PFSK-1 (cell line): ENCODE measurements around the gene ADGRA1.

Experiments used
- POLR2AphosphoS5 ChIP-seq: IDR thresholded peaks from 2 replicates; pipeline ENCODE4 v1.6.1; 2012; ENCODE audit warnings: low read depth, mild to moderate bottlenecking, control low read depth, low read length, moderate library complexity
- TAF1 ChIP-seq: IDR thresholded peaks from 2 replicates; pipeline ENCODE4 v1.6.1; 2012; ENCODE audit warnings: low read length, control low read depth, borderline replicate concordance; ENCODE audit not compliant: insufficient read depth
- TF ChIP-seq, protein P1 (sequence below), 2 experiments: IDR thresholded peaks; 2 replicates each; pipeline versions ENCODE4 v1.6.1 to v1.8.0; 2011 to 2012; ENCODE audit warnings: low read depth in 2 of 2, low read length in 2 of 2, control low read depth in 1 of 2, inconsistent platforms in 1 of 2, mild to moderate bottlenecking in 1 of 2, moderate library complexity in 1 of 2; ENCODE audit not compliant: insufficient read depth in 1 of 2

DNA sequence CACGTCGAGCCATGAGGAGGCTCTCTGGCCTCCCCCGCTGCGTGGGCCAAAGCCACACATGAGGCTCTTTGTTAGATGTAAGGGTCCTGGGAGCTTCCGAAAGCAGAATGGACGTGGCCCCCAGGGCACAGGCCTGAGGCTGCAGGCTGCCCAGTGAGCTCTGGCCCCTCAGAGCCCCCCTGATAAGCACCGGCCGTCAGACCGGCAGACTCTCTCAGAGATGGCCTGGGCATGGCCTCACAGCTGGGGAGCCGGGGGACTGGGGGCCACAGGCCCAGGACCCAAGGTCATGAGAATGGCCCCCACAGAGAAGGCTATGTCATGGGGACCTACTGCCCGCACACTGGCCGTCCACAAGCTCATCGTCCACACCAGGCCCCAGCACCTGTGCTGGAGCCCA is 31.7 kb upstream of the ADGRA1 start:
- no peak for TF ChIP-seq POLR2AphosphoS5
- no peak for TF ChIP-seq TAF1
- TF ChIP-seq, protein P1, sequence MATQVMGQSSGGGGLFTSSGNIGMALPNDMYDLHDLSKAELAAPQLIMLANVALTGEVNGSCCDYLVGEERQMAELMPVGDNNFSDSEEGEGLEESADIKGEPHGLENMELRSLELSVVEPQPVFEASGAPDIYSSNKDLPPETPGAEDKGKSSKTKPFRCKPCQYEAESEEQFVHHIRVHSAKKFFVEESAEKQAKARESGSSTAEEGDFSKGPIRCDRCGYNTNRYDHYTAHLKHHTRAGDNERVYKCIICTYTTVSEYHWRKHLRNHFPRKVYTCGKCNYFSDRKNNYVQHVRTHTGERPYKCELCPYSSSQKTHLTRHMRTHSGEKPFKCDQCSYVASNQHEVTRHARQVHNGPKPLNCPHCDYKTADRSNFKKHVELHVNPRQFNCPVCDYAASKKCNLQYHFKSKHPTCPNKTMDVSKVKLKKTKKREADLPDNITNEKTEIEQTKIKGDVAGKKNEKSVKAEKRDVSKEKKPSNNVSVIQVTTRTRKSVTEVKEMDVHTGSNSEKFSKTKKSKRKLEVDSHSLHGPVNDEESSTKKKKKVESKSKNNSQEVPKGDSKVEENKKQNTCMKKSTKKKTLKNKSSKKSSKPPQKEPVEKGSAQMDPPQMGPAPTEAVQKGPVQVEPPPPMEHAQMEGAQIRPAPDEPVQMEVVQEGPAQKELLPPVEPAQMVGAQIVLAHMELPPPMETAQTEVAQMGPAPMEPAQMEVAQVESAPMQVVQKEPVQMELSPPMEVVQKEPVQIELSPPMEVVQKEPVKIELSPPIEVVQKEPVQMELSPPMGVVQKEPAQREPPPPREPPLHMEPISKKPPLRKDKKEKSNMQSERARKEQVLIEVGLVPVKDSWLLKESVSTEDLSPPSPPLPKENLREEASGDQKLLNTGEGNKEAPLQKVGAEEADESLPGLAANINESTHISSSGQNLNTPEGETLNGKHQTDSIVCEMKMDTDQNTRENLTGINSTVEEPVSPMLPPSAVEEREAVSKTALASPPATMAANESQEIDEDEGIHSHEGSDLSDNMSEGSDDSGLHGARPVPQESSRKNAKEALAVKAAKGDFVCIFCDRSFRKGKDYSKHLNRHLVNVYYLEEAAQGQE (IDR thresholded peaks at IDR 0.05; ENCODE audit: insufficient read depth in 1 of 2, low read depth in 2 of 2, low read length in 2 of 2): no peak
